Karpas-422 (cell line): ENCODE measurements around the gene SRRM3. TPM values are rescaled to one million over a fixed set of nuclear protein-coding genes. Genes with fewer than 3 reads are reported as not detected.

Source experiments
- DNase-seq: peaks from one replicate; pipeline ENCODE4 v3.0.0-alpha.2; 2015
- H2AFZ ChIP-seq: fragments of 200-600 bp; sonication (generic); 2 replicates; pipeline ENCODE4 v1.6.1; 2014; ENCODE audit warnings: antibody characterized with exemption, low read length, mixed read lengths
- H3K27ac ChIP-seq: fragments of 200-600 bp; sonication (generic); 2 replicates; pipeline ENCODE4 v1.5.1; 2014; ENCODE audit warnings: mild to moderate bottlenecking, low read length, moderate library complexity
- H3K27me3 ChIP-seq: fragments of 200-600 bp; sonication (generic); 2 replicates; pipeline ENCODE4 v1.6.1; 2014; ENCODE audit warnings: low read length, mixed read lengths
- H3K36me3 ChIP-seq: fragments of 200-600 bp; sonication (generic); 2 replicates; pipeline ENCODE4 v1.6.1; 2014; ENCODE audit warnings: low read length, mixed read lengths; ENCODE audit not compliant: insufficient read depth
- H3K4me1 ChIP-seq: fragments of 200-600 bp; sonication (generic); 2 replicates; pipeline ENCODE4 v1.6.1; 2014; ENCODE audit warnings: mild to moderate bottlenecking, low read length, mixed read lengths
- H3K4me2 ChIP-seq: fragments of 200-600 bp; sonication (generic); 2 replicates; pipeline ENCODE4 v1.6.1; 2014; ENCODE audit warnings: low read length, low read depth, mild to moderate bottlenecking; ENCODE audit not compliant: poor library complexity, severe bottlenecking
- H3K4me3 ChIP-seq: fragments of 200-600 bp; sonication (generic); 2 replicates; pipeline ENCODE4 v1.5.1; 2014; ENCODE audit warnings: mild to moderate bottlenecking, antibody characterized with exemption, low read length, mixed read lengths
- H3K79me2 ChIP-seq: fragments of 200-600 bp; sonication (generic); 2 replicates; pipeline ENCODE4 v1.6.1; 2014; ENCODE audit warnings: mild to moderate bottlenecking, low read length, mixed read lengths
- H3K9ac ChIP-seq: fragments of 200-600 bp; sonication (generic); 2 replicates; pipeline ENCODE4 v1.6.0; 2014; ENCODE audit warnings: low read length
- H3K9me2 ChIP-seq: fragments of 200-600 bp; sonication (generic), shearing (Covaris generic); replicated peaks from 2 replicates; pipeline ENCODE4 v1.6.0; 2014; ENCODE audit warnings: mild to moderate bottlenecking, low read length, moderate library complexity; ENCODE audit not compliant: insufficient read depth
- H3K9me3 ChIP-seq: fragments of 300-700, 200-600 bp; sonication (generic); 2 replicates; pipeline ENCODE4 v1.6.1; 2014; ENCODE audit warnings: low read length, mixed read lengths
- H4K20me1 ChIP-seq: fragments of 200-600 bp; sonication (generic); 2 replicates; pipeline ENCODE4 v1.6.1; 2014; ENCODE audit warnings: mild to moderate bottlenecking, antibody characterized with exemption, low read length, low read depth; ENCODE audit not compliant: insufficient read depth
- total RNA-seq: library from RNA; depleted of rRNA; stranded (reverse); fragments of >200 nt; shearing (Covaris generic); gene quantifications from 2 replicates; pipeline ENCODE4 v1.2.3, GENCODE V29; 2014; ENCODE audit warnings: low replicate concordance

Gene SRRM3
- total RNA-seq, 1 experiment from 2014 or later, result not detected

DNA sequence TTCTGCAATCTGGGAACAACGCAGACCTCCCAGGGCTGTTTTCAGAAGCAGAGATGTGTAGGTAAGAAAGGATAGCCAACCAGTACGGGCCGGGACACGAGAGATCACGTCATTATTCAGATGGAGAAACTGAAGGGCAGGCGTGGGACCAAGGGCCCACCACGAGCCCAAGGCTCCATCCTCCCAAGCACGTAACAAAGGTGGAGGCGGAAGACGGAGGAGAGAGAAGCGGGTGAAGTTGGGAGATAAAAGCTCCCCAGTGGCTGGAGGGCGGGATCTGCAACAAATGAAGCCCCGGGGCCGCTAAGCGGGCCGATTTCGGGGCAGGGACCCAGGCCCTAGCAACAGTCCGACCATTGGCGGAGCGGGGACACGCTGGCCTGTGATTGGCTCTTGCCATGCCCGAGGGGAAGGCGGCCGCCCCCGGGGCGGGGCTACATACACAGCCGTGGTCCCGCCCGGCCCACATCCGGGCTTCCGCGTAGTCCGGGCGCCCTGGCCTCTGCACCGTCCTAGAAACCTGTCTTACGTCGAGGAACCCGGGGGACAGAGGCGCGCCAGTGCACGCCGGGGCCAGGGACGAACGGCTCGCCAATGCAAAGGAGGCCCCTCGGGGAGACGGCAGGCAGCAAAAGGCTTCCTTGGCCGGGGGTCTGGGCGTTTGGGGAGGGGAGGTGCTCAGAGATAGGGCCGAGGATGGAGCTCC is 116.2 kb downstream of the SRRM3 start:
- Histone ChIP-seq H3K27ac (peak overlapping the region; percentile 73), H3K4me1 (peaks cover 29% of the 10 kb centered on the region), H3K9me3 (no peaks in the 10 kb centered on the region), H3K27me3 (no peaks in the 10 kb centered on the region), H3K4me2 (peak overlapping the region; percentile 90), H3K36me3 (no peaks in the 10 kb centered on the region), H2AFZ (peak overlapping the region; percentile 92), H4K20me1 (peaks cover 6% of the 10 kb centered on the region; the same call in 1 of the 2 replicates), H3K9ac (peak overlapping the region; percentile 81), H3K79me2 (no peaks in the 10 kb centered on the region), H3K9me2 (no peaks in the 10 kb centered on the region), H3K4me3 (peak overlapping the region; percentile 76)
- peak; percentile 98 for DNase-seq

DNA sequence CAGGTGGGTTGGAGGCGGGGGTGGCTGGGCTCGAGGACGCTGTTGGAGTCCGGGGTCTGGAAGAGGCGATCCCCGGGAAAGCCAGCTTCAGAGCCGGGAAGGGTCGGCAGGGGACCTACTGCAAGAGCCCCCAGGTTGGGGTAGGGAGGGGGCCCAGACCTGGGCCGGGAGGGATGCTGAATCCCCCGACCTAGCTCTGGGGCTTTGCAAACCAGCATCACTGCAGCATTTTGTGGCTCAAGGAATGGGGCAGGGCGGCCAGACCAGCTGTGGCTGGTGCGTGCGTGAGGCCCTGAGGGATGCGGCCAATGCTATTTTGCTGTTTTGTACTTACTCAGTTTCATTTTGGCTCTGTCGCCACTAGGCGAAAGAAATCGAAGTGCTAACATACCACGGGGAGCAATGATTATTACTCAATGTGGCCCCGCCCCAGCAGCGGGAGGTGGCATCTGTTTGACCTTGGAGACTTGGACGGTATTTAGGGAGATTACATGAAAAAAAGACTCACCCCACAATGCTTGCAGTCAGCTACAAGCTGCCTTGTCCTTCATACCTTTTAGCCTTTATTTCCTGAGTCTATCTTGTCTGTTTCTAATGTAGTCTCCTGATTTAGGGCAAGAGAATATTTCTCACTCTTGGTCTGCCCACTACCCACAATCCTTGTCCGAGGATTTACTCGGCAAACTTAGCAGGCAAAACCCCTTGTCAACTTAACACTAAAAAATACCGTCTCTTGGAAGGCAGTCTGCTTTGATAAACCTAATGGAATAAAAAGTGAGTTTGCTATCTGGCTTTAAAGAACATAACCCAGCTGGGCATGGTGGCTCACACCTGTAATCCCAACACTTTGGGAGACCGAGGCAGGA is 117.0 kb downstream of the SRRM3 start:
- Histone ChIP-seq H3K79me2 (no peaks in the 10 kb centered on the region), H3K9me3 (no peaks in the 10 kb centered on the region), H2AFZ (no peak overlapping the region), H3K4me3 (peak overlapping the region; percentile 76), H3K9me2 (no peaks in the 10 kb centered on the region), H3K4me2 (peak overlapping the region; percentile 90), H3K9ac (peak overlapping the region; percentile 81), H4K20me1 (peaks cover 8% of the 10 kb centered on the region; the same call in 1 of the 2 replicates), H3K4me1 (peaks cover 29% of the 10 kb centered on the region), H3K27me3 (no peaks in the 10 kb centered on the region), H3K36me3 (peaks cover 3% of the 10 kb centered on the region; the same call in 1 of the 2 replicates), H3K27ac (peak overlapping the region; percentile 73)
- DNase-seq, result peak; percentile 88

DNA sequence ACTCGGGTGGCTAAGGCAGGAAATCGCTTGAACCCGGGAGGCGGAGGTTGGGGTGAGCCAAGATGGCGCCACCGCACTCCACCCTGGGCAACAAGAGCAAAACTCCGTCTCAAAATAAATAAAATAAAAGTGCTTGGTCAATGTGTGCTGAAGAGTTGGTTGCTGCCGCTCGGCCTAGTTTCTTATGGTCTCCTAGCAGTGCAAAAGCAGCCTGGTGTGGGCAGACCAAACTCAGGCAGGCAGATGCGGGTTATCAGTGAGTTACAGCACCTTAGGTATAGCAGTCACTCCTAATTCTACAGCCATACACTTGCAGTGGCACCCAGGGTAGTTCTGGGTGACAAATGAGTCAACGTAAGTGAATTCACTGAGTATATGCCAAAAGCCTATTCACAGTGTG is 123.4 kb downstream of the SRRM3 start:
- peaks cover 54% of the 10 kb centered on the region for H4K20me1 ChIP-seq

DNA sequence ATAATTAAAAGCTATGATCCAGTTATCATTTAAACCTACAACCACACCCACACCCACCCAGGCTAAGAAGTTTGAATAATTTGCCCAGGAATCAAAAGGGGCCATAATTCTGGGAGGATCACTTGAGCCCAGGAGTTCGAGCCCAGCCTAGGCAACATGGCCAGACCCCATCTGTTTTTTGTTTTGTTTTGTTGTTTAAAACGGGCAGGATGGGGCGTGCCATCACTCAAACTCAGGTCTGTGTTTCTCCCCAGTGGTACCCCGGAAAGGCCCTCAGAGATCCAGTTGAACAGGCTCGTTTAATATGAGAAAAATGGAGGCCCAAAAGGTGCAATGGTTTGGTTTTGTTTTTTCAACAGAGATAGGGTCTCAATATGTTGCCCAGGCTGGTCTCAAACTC is 124.1 kb downstream of the SRRM3 start:
- no peak for DNase-seq
- Histone ChIP-seq H3K9me3 (no peaks in the 10 kb centered on the region), H4K20me1 (peaks cover 61% of the 10 kb centered on the region), H3K4me2 (no peak overlapping the region), H3K27me3 (no peaks in the 10 kb centered on the region), H3K79me2 (peaks cover 39% of the 10 kb centered on the region), H3K9me2 (no peaks in the 10 kb centered on the region), H3K4me3 (no peak overlapping the region), H3K36me3 (peaks cover 38% of the 10 kb centered on the region; the same call in 1 of the 2 replicates), H2AFZ (no peak overlapping the region), H3K9ac (no peak overlapping the region), H3K4me1 (no peaks in the 10 kb centered on the region), H3K27ac (no peak overlapping the region)

More for the DNA sequence above, 123.4 kb downstream of the SRRM3 start:
- no peak overlapping the region for H3K4me2 ChIP-seq
- peaks cover 32% of the 10 kb centered on the region for H3K79me2 ChIP-seq
- peaks cover 2% of the 10 kb centered on the region for H3K4me1 ChIP-seq
- H3K4me3 ChIP-seq, result no peak overlapping the region
- no peaks in the 10 kb centered on the region for H3K9me2 ChIP-seq
- H3K27me3 ChIP-seq, result no peaks in the 10 kb centered on the region
- H3K36me3 ChIP-seq, result peaks cover 30% of the 10 kb centered on the region; the same call in 1 of the 2 replicates
- no peak overlapping the region for H3K9ac ChIP-seq
- no peak for DNase-seq
- H3K27ac ChIP-seq, result no peak overlapping the region
- H2AFZ ChIP-seq, result no peak overlapping the region
- no peaks in the 10 kb centered on the region for H3K9me3 ChIP-seq

DNA sequence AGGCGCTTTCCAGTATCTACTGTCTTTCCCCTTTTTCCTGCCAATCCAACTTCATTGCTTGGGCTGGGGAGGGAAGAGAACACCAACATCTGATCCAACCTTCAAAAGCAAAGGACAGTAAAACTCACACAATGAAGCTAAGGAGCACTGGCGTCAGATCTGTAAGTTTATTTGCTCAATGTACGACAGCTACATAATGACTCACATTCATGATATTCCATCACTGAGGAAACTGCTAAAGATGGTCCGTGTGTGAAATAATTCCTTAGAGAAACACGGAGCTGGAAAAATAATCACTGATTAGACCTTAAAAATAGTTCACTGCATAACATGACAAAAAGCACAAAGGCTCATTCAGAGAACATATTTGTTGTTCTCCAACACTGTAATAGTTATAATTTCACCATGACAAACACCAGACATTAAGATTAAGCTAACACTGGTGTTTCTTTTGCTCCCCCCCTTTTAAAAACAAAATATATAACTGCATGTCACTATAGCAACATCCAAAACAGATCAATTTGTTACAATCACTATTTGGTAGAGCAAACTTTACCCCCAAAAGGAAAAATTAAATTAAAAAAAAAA is 125.0 kb downstream of the SRRM3 start:
- Histone ChIP-seq H3K36me3 (peaks cover 41% of the 10 kb centered on the region; the same call in 1 of the 2 replicates), H3K27ac (no peak overlapping the region), H3K79me2 (peaks cover 49% of the 10 kb centered on the region), H4K20me1 (peaks cover 70% of the 10 kb centered on the region), H3K4me3 (no peak overlapping the region), H3K9me2 (no peaks in the 10 kb centered on the region), H3K4me2 (no peak overlapping the region), H3K27me3 (no peaks in the 10 kb centered on the region), H3K9me3 (no peaks in the 10 kb centered on the region), H3K4me1 (no peaks in the 10 kb centered on the region), H3K9ac (no peak overlapping the region), H2AFZ (no peak overlapping the region)
- no peak for DNase-seq

DNA sequence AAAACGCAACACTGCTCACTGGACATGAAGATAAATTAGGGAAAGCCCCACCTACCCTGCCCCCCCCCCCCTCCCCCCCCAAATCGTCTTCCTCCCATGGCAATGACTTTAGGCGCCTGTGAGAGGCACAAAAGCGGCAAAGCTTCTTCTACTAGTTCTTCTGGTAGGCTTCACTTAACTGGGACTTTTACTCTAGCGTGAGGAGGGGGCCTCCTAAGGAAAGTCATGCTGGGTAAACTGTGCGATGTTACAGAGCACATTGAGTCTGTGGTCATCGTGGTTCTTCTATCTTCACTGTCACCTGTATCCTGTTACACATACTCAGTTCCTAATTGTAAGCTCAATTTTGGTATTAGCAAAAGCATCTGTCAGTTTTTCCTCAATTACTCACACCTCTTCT is 125.9 kb downstream of the SRRM3 start:
- no peak overlapping the region for H3K9ac ChIP-seq
- peaks cover 76% of the 10 kb centered on the region for H4K20me1 ChIP-seq
- DNase-seq, result no peak
- no peak overlapping the region for H3K4me3 ChIP-seq
- no peaks in the 10 kb centered on the region for H3K9me3 ChIP-seq
- H3K4me1 ChIP-seq, result no peaks in the 10 kb centered on the region
- H3K9me2 ChIP-seq, result no peaks in the 10 kb centered on the region
- H3K36me3 ChIP-seq, result peaks cover 49% of the 10 kb centered on the region; the same call in 1 of the 2 replicates
- no peak overlapping the region for H3K4me2 ChIP-seq
- no peak overlapping the region for H2AFZ ChIP-seq
- H3K79me2 ChIP-seq, result peaks cover 57% of the 10 kb centered on the region
- H3K27ac ChIP-seq, result no peak overlapping the region
- H3K27me3 ChIP-seq, result no peaks in the 10 kb centered on the region

DNA sequence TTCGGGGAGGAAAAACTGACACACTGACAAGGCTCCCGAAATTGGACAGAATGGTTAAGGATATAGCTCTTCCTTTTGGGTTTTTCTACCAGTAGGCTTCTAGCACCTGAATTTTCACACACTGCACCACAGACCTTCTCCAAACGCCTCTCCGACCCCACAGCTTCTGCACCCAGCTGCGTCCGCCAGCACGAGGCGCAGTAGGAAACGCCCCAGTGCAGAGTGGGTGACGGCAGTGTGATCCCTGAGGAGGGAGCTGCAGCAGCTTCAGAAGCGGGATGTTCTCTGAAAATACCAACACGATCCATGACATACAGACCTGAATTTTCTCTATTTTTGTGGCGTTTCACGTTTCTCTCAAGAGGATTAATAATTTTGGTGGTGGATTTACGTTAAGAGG is 126.7 kb downstream of the SRRM3 start:
- Histone ChIP-seq H3K4me2 (no peak overlapping the region), H3K27ac (no peak overlapping the region), H4K20me1 (peaks cover 78% of the 10 kb centered on the region), H3K79me2 (peaks cover 65% of the 10 kb centered on the region), H3K9me3 (no peaks in the 10 kb centered on the region), H2AFZ (no peak overlapping the region), H3K4me1 (no peaks in the 10 kb centered on the region), H3K9ac (no peak overlapping the region), H3K4me3 (no peak overlapping the region), H3K36me3 (peaks cover 46% of the 10 kb centered on the region; the same call in 1 of the 2 replicates), H3K27me3 (no peaks in the 10 kb centered on the region), H3K9me2 (no peaks in the 10 kb centered on the region)
- no peak for DNase-seq

DNA sequence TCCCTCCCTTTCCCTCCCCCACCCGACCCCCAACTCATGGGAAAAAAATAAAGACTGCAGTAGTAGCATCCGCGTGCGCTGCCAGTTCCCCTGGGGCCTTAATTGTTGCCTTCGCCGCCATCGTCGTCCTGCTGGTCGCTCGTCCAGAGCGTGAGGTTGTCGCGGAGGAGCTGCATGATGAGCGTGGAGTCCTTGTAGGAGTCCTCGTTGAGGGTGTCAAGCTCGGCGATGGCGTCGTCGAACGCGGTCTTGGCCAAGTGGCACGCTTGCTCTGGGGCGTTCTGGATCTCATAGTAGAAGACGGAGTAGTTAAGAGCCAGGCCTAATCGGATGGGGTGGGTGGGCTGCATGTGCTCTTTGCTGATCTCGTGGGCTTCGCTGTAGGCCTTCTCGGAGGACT is 127.8 kb downstream of the SRRM3 start:
- no peak overlapping the region for H2AFZ ChIP-seq
- H3K4me1 ChIP-seq, result no peaks in the 10 kb centered on the region
- H3K9ac ChIP-seq, result no peak overlapping the region
- DNase-seq, result no peak
- H3K36me3 ChIP-seq, result peaks cover 54% of the 10 kb centered on the region
- H3K79me2 ChIP-seq, result peaks cover 76% of the 10 kb centered on the region
- no peaks in the 10 kb centered on the region for H3K27me3 ChIP-seq
- H3K9me2 ChIP-seq, result no peaks in the 10 kb centered on the region
- H3K27ac ChIP-seq, result no peak overlapping the region
- H3K4me2 ChIP-seq, result no peak overlapping the region
- no peaks in the 10 kb centered on the region for H3K9me3 ChIP-seq
- no peak overlapping the region for H3K4me3 ChIP-seq
- H4K20me1 ChIP-seq, result peaks cover 87% of the 10 kb centered on the region
